Measurements from ENCODE around the gene CABS1. TPM values are rescaled to one million over a fixed set of nuclear protein-coding genes. Genes with fewer than 3 reads are reported as not detected.

The CABS1 gene
- polyA plus RNA-seq, 1 of the 3 experiments (the other 2 are of a cell fraction) = not detected

- no peak for TF ChIP-seq PBX3 (IDR thresholded peaks at IDR 0.05)
- TF ChIP-seq REST (IDR thresholded peaks at IDR 0.05; ENCODE audit: low read depth, low read length) = no peak
- no peak for TF ChIP-seq NFIC (IDR thresholded peaks at IDR 0.05; ENCODE audit: borderline replicate concordance)
- no peak for TF ChIP-seq EZH2phosphoT487 (IDR thresholded peaks at IDR 0.05; ENCODE audit: borderline replicate concordance, low read depth)
- TF ChIP-seq TCF12 (IDR thresholded peaks at IDR 0.05) = no peak
- TF ChIP-seq RFX5 (IDR thresholded peaks at IDR 0.05; ENCODE audit: low read length) = no peak
Observed at GRCh38 chr4:70313736-70314135, 21.0 kb upstream of the CABS1 start (continued).

GRCh38 chr4:70315928-70316327 lies 18.9 kb upstream of the CABS1 start:
- Histone ChIP-seq H3K4me2 (no peak overlapping the region), H3K79me2 (ENCODE audit: insufficient read depth) (no peaks in the 10 kb centered on the region), H3K4me1 (ENCODE audit: control insufficient read depth in 1 of 2, insufficient read depth in 2 of 2, low read depth in 1 of 2, low read length in 1 of 2) (no peaks in the 10 kb centered on the region), H4K20me1 (ENCODE audit: insufficient read depth) (no peaks in the 10 kb centered on the region), H3K27me3 (ENCODE audit: insufficient read depth) (no peaks in the 10 kb centered on the region), H2AFZ (ENCODE audit: low read depth) (no peak overlapping the region), H3K27ac (ENCODE audit: low read depth in 2 of 2, low read length in 1 of 2) (no peak overlapping the region), H3K4me3 (ENCODE audit: low read depth in 2 of 2, low read length in 1 of 2) (no peak overlapping the region), H3K9ac (no peak overlapping the region), H3K9me2 (no peaks in the 10 kb centered on the region), H3K36me3 (replicated peaks in 1 of 2; ENCODE audit: control insufficient read depth in 1 of 2, insufficient read depth in 2 of 2, low read length in 1 of 2) (no peaks in the 10 kb centered on the region), H3F3A (replicated peaks; ENCODE audit: insufficient read depth) (no peaks in the 10 kb centered on the region), H3K9me3 (no peaks in the 10 kb centered on the region)
- DNase-seq = no peak
- ChIA-PET CTCF (interaction anchor here (1.0 kb wide), 1 partner anchor 10 kb away, joined by 3 read pairs; no protein-coding TSS in a partner anchor), POLR2A (no interaction called here)
- 0% methylated on average over 1 of the region's 1 CpG for WGBS (ENCODE audit: low lambda C conversion rate)
- TF ChIP-seq NRF1 (IDR thresholded peaks at IDR 0.05; ENCODE audit: low read depth, low read length) (no peak), FOXM1 (IDR thresholded peaks at IDR 0.05; ENCODE audit: low read depth) (no peak), TCF12 (IDR thresholded peaks at IDR 0.05) (no peak), FOXJ3 (CRISPR knock-in tag; IDR thresholded peaks at IDR 0.05) (no peak), ZBTB33 (IDR thresholded peaks at IDR 0.05; ENCODE audit: borderline replicate concordance, low read depth) (no peak)
